ENCODE data around the gene ADAP1.
A peak's percentile ranks its signal among the peaks of the same experiment; 100 is the strongest.
"Not testable (repeated sequence)": the region's sequence is repeated elsewhere in the genome, so short reads cannot be mapped to it uniquely, and the experiment has no call there.

ADAP1 gene, protein sequence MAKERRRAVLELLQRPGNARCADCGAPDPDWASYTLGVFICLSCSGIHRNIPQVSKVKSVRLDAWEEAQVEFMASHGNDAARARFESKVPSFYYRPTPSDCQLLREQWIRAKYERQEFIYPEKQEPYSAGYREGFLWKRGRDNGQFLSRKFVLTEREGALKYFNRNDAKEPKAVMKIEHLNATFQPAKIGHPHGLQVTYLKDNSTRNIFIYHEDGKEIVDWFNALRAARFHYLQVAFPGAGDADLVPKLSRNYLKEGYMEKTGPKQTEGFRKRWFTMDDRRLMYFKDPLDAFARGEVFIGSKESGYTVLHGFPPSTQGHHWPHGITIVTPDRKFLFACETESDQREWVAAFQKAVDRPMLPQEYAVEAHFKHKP

DNA sequence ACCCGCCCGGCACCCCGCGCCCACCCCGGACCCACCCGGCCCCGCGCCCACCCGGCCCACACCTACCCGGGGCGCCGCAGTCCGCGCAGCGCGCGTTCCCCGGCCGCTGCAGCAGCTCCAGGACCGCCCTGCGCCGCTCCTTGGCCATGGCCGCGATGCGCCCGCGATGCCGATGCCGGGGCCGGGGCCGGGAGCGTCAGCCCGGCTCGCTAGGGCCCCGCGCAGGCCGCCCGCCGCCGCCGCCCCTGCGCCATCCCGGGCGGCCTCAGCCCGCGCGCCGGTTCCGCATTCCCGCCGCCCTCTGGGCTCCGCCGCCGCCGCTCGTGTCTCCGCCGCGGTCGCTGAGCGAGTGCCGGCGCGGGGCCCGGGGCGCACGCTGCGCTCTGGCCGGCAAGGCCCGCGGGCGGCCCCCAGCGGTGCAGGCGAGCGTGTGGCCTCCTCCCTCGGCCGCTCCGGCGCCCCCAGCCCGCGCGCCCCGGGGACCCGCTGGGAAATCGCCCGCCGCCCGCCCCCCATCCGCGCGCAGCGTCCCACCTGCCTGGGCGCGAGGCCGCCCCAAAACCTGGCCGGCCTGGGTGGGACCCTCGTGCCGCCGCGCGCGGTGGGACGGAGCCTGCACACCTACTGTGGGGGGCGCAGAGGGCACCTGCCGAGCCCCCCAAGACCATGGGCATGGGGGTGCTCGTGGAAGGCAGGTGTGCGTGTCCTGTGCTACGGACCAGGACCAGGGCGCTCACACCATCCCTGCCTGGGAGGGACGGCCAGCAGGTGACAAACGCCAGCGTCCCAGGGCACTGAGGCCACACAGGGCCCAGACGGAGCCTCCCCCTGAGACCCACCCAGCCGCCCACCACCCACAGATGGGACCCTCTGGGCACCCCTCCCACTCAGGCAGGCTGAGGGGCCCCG is at the start of gene ADAP1:
ADAP1 (minus strand) TSS at position 351 of the 909 bp plus-strand sequence; CDS start at position 148, 203 bp downstream.
- H3K27ac Mint-ChIP-seq = no peak within 1 kb of the TSS
- DNase-seq = peak; percentile 61
- CTCF ChIA-PET = interaction anchor here (0.7 to 6.0 kb wide), 2 partner anchors 28 to 45 kb away, joined by 3 to 47 read pairs; partner anchors contain the start of gene CYP2W1

GRCh38 chr7:1002445-1002844 is 48.0 kb upstream of the ADAP1 start:
- H3K27me3 Mint-ChIP-seq, H3K4me1 Mint-ChIP-seq, H3K4me3 Mint-ChIP-seq, DNase-seq, H3K9me3 Mint-ChIP-seq, H3K36me3 Mint-ChIP-seq, H3K27ac Mint-ChIP-seq, CTCF ChIA-PET: not testable (repeated sequence)

More for the DNA sequence above, at the start of gene ADAP1:
- Mint-ChIP-seq H3K4me3 (peak within 1 kb of the TSS; percentile 62), H3K9me3 (no peaks in the 10 kb centered on the region), H3K36me3 (no peaks in the 10 kb centered on the region), H3K27me3 (peaks cover 63% of the 10 kb centered on the region), H3K4me1 (peaks cover 3% of the 10 kb centered on the region)

GRCh38 chr7:1002026-1002425 is 47.5 kb upstream of the ADAP1 start:
- H3K27ac Mint-ChIP-seq, H3K4me3 Mint-ChIP-seq, CTCF ChIA-PET, H3K36me3 Mint-ChIP-seq, H3K4me1 Mint-ChIP-seq, H3K27me3 Mint-ChIP-seq, H3K9me3 Mint-ChIP-seq, DNase-seq: not testable (repeated sequence)

DNA sequence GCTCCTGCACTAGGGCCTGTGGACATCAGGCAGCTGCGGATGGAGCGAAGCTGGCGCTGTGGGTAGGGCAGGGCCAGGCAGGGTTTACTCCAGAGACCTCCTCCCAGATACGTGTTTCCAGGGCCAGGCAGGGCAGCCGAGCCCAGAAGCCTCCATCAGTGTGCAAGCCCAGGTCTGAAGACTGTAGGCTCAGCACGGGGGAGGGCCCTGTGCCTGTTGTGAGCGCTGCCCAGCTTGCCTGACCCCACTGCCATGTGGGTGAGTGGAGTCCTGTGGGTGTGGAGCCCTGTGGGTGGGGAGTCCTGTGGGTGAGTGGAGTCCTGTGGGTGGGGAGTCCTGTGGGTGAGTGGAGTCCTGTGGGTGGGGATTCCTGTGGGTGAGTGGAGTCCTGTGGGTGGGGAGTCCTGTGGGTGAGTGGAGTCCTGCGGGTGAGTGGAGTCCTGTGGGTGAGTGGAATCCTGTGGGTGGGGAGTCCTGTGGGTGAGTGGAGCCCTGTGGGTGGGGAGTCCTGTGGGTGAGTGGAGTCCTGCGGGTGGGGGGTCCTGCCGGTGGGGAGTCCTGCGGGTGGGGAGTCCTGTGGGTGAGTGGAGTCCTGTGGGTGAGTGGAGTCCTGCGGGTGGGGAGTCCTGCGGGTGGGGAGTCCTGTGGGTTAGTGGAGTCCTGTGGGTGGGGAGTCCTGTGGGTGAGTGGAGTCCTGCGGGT is 46.7 kb upstream of the ADAP1 start:
- H3K4me3 Mint-ChIP-seq, DNase-seq, H3K36me3 Mint-ChIP-seq, H3K9me3 Mint-ChIP-seq, H3K27ac Mint-ChIP-seq, H3K4me1 Mint-ChIP-seq, CTCF ChIA-PET, H3K27me3 Mint-ChIP-seq: not testable (repeated sequence)

DNA sequence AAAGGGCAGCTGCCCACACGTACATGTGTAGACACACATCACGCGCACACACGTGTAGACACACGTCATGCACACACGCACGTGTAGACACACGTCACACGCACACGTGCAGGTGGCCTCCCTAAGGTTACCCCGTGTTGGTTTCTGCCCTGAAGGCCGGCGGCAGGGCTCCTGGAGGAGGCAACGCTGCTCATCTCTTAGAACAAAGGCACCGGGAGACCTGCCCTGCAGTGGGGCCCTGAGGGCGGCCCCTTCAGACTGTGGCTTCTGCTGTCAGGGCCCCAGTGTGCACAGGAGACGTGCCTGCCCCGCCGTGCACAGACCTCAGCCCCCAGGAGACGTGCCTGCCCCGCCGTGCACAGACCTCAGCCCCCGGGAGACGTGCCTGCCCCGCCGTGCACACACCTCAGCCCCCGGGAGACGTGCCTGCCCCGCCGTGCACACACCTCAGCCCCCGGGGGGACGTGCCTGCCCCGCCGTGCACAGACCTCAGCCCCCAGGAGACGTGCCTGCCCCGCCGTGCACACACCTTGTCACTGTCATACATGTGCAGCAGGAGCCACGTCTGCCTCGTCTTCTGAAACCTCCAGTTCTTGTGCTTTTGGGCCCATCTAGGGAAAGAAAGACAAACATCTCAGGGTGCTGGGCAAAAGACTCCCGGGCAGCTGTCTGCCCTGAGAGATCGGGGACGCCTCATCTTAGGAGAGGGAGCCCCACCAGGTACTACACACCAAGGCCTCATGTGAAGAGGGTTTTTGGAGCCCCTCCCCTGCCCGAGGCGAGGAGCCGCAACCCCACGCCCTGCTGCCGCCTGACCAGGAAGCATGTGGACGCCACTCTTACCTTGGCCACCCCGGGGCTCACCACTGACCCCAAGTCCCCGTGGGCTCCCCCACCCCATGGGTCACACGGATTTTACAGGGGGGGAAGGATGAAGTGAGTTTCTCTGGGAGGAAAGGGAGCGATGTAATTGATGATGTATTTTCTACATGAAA is 45.8 kb upstream of the ADAP1 start:
- CTCF ChIA-PET = no interaction called here
- Mint-ChIP-seq H3K27me3 (no peaks in the 10 kb centered on the region), H3K36me3 (no peaks in the 10 kb centered on the region), H3K4me3 (no peak overlapping the region), H3K4me1 (no peaks in the 10 kb centered on the region), H3K27ac (no peak overlapping the region), H3K9me3 (no peaks in the 10 kb centered on the region)
- no peak for DNase-seq

- Mint-ChIP-seq H3K36me3 (no peaks in the 10 kb centered on the region), H3K4me3 (no peak overlapping the region), H3K9me3 (no peaks in the 10 kb centered on the region), H3K27ac (no peak overlapping the region), H3K4me1 (no peaks in the 10 kb centered on the region), H3K27me3 (no peaks in the 10 kb centered on the region)
- DNase-seq = no peak
- CTCF ChIA-PET = interaction anchor here (8.7 kb wide), 1 partner anchor 65 kb away, joined by 247 read pairs; no protein-coding TSS in a partner anchor
Observed at GRCh38 chr7:999149-999879, 44.8 kb upstream of the ADAP1 start.

- Mint-ChIP-seq H3K4me1 (no peaks in the 10 kb centered on the region), H3K4me3 (no peak overlapping the region), H3K27ac (no peak overlapping the region), H3K36me3 (no peaks in the 10 kb centered on the region), H3K9me3 (no peaks in the 10 kb centered on the region), H3K27me3 (peaks cover 4% of the 10 kb centered on the region)
- CTCF ChIA-PET = interaction anchor here (1.3 to 8.7 kb wide), 2 partner anchors 26 to 67 kb away, joined by 3 to 247 read pairs; no protein-coding TSS in a partner anchor
- DNase-seq = no peak
Observed at GRCh38 chr7:997404-998395, 43.2 kb upstream of the ADAP1 start.

- Mint-ChIP-seq H3K27me3 (peaks cover 4% of the 10 kb centered on the region), H3K4me3 (no peak overlapping the region), H3K9me3 (no peaks in the 10 kb centered on the region), H3K27ac (no peak overlapping the region), H3K4me1 (no peaks in the 10 kb centered on the region), H3K36me3 (no peaks in the 10 kb centered on the region)
- CTCF ChIA-PET = interaction anchor here (4.8 to 8.7 kb wide), 2 partner anchors 47 to 68 kb away, joined by 43 to 247 read pairs; partner anchors contain the start of gene GPR146
- DNase-seq = no peak
Observed at GRCh38 chr7:996079-996872, 41.8 kb upstream of the ADAP1 start.

DNA sequence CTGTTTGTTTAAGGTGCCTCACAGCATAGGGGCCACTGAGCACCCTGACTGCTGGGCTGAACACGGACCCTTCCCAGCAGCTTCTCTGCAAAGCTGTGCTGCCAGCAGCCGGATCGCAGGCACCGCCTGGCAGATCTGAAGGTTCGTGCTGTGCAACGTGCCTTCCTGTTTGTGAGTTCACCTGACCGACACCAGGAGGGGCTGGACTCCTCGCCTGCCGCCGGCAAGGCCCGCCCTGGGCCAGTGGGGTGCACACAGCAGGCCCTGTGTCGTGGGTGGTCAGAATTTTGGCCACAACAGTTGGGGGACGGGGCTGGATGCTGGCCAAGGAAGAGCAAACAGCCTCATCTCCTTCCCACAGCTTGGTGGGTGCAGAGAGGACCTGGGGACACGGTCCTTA is 41.1 kb upstream of the ADAP1 start:
- CTCF ChIA-PET = interaction anchor here (1.8 to 8.7 kb wide), 6 partner anchors 20 to 179 kb away, joined by 7 to 247 read pairs (median 44); partner anchors contain the start of genes COX19 and GPR146
- Mint-ChIP-seq H3K36me3 (no peaks in the 10 kb centered on the region), H3K9me3 (no peaks in the 10 kb centered on the region), H3K27ac (no peak overlapping the region), H3K4me1 (no peaks in the 10 kb centered on the region), H3K4me3 (no peak overlapping the region), H3K27me3 (peaks cover 4% of the 10 kb centered on the region)
- no peak for DNase-seq

DNA sequence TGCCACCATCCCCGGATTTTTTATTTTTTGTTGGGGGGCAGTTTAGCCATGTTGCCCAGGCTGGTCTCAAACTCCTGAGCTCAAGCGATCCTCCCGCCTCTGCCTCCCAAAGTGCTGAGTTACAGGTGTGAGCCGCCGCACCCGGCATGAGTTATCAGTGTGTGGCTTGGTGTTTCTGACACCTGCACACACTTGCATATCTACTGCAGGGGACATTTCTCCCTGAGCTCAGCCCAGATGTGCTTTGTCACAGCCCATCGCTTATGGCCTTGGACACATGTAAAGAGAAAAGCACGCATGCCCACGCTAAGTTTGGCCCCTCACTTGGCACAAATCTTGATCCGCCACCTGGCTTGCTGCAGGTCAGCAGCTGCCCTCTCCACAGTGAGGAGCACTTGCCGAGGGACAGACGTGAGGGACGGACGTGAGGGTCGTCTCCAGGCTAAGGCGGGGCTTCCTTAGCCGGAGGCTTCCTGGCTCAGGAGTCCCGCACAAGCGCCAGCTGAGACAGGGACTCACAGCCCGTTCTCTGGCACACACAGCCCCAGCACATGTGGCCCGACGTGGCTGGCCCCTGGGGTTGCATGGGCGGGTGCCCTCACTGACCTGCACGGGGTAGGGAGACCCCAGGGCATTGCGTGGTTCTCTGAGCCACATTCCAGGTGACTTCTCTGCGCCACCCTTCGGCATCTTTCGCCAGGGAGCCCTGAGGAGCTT is 40.3 kb upstream of the ADAP1 start:
- no peak overlapping the region for H3K27ac Mint-ChIP-seq
- DNase-seq = no peak
- peaks cover 4% of the 10 kb centered on the region for H3K27me3 Mint-ChIP-seq
- H3K4me3 Mint-ChIP-seq = no peak overlapping the region
- no peaks in the 10 kb centered on the region for H3K9me3 Mint-ChIP-seq
- CTCF ChIA-PET = interaction anchor here (1.6 to 8.7 kb wide), 12 partner anchors 19 to 180 kb away, joined by 3 to 247 read pairs (median 18); partner anchors contain the start of genes COX19, GPR146 and ZFAND2A
- no peaks in the 10 kb centered on the region for H3K36me3 Mint-ChIP-seq
- H3K4me1 Mint-ChIP-seq = no peaks in the 10 kb centered on the region

Data from activated naive CD4-positive, alpha-beta T cell treated with anti-CD3 and anti-CD28 coated beads, Interleukin-2, amount 10 ng/mL, durations not matched to agents 7 days and 5 days (primary cell).